LNCAP (cell line): Measurements from ENCODE around the gene PALM.

Experiments used
- TF ChIP-seq, protein P1 (sequence below): fragments of 450-650 bp; IDR thresholded peaks from 2 replicates; pipeline ENCODE4 v1.5.1; 2017; ENCODE audit warnings: mild to moderate bottlenecking

The PALM gene

DNA sequence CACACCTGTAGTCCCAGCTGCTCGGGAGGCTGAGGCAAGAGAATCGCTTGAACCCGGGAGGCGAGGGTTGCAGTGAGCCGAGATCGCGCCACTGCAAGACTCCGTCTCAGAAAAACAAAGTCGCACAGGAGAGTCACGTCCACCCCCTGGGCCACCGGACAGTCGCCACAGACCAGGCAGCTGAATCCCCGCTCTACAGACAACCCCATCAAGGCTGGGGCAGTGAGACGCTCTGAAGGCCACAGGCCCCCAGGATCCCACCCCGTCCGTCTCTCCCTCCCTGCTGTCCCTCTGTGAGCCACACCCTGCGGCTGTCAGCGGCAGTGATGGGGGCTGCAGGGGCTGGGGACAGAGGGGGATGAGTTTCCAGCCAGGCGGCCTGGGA lies 73.1 kb downstream of the PALM start:
- TF ChIP-seq, protein P1, sequence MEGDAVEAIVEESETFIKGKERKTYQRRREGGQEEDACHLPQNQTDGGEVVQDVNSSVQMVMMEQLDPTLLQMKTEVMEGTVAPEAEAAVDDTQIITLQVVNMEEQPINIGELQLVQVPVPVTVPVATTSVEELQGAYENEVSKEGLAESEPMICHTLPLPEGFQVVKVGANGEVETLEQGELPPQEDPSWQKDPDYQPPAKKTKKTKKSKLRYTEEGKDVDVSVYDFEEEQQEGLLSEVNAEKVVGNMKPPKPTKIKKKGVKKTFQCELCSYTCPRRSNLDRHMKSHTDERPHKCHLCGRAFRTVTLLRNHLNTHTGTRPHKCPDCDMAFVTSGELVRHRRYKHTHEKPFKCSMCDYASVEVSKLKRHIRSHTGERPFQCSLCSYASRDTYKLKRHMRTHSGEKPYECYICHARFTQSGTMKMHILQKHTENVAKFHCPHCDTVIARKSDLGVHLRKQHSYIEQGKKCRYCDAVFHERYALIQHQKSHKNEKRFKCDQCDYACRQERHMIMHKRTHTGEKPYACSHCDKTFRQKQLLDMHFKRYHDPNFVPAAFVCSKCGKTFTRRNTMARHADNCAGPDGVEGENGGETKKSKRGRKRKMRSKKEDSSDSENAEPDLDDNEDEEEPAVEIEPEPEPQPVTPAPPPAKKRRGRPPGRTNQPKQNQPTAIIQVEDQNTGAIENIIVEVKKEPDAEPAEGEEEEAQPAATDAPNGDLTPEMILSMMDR = no peak

DNA sequence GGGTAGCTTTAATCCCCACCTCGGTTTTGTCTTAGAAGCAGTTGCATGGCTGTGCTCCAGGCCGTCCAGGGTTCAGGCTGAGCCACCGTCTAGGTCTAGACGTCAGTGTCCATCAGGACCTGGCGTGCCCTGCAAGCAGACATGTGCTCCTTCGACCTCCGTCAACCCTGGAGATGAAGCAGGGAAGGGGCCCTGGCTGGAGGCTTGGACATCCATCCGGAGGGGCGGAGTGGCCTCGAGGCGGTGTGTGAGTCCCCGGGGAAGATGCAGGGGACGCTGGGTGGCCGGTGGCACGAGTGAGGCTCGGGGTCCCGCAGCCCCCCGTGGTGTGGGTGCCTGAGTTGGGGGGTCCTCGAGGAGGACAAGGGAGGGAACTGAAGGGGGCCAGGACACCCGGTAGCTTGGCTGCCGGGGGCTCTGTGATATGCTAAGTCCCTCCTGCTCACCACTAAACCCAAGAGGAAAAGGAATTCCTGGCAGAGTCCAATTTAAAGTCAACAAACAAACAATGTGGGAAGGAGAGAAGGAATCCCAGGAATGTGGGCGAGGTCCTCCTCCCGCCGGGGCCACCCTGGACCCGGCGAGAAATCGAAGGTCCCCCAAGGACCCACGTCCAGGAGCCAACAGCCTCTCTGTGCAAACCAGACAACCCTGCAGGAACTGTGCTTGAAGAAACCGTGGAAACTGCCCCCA lies 73.6 kb downstream of the PALM start:
- TF ChIP-seq, protein P1 = no peak

DNA sequence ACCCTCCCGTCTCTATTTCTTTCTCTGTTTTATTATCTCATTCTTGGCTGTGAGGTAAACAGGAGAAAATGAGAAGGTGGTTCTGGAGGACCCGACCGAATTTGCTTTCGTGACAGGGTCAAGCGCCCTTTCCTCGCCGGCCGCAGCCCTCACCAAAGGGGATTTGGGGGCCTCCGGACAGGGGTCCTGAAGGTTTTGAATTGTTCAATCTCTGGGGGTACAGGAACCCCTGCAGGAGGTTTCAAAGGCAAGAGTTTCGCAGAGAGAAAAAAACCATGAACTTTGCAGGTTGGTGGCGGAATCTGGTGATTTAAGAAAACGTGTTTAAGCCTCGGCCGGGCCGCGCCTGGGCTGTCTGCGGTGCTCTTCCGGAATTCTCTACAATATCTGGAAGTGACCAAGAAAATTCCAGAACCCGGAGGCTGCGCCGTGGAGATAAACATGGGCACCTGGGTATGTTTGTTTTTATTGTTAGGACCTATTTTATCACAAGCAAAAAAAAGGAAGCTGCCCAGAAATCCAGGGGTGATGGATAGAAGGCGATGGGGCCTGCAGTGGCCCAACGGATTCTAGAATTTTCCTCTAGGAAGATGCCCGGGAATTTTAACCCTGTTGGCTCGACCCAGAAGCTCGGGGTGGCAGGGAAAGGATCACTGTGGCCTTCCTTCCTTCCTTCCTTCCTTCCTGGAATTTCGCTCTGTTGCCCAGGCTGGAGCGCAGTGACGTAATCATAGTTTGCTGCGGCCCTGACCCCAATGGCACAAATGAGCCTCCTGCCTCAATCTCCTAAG lies 74.3 kb downstream of the PALM start:
- TF ChIP-seq, protein P1 = no peak

DNA sequence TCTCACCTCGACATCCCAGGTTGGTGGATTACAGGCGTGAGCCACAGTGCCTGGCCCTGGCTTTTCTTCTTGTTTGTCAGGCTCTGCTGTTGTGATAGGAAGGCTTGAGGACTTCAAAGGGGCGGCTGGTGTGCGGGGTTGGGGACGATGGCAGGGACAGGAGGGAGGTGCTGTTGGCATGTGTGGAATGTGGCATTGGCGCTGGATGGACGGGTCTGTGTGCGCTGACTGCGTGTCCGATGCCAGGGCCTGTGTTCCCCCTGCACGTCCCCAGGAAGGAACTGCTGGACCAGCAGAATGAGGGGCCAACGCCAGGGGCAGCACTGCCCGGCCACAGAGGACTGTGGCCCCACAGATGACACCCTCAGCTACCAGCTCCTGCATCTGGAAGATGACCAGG lies 75.8 kb downstream of the PALM start:
- TF ChIP-seq, protein P1 = no peak

DNA sequence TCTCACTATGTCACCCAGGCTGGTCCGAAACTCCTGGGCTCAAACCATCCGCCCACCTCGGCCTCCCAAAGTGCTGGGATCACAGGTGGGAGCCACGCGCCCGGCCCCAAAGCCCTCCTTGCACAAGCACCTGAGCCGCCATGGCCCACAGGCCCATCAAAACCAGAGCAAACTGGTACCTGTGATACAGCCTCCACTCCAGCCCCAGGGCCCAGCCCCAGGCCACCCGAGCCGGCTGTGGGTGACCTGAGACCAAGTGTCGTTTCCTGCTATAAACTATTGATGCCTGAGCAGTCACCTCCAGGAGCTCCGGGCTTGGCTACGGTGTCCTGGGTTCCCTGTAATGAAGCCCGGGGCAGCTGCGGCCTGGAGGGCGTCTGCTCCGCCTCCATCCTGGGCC lies 78.8 kb downstream of the PALM start:
- TF ChIP-seq, protein P1 = no peak

DNA sequence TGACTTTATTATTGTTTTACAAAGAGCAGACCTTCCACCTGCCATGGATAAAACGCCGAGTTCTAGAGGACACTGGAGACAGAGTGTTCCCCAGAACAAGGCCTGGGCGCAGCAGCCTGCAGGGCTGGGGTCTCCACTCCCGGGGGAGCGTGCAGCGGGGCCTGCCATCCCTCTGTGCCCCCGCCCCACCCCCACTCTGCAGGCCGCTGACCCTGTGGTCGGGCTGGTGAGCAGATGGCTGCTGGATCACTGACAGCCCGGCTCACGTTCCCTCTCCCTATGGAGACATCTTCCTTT lies 79.9 kb downstream of the PALM start:
- TF ChIP-seq, protein P1 = no peak

- TF ChIP-seq, protein P1 = no peak
Measured at GRCh38 chr19:788983-789700, 80.4 kb downstream of the PALM start.
